HG02943 (cell line): ENCODE measurements around the gene ANKRD36C.
A peak's percentile ranks its signal among the peaks of the same experiment; 100 is the strongest.
"Not testable (repeated sequence)": the region's sequence is repeated elsewhere in the genome, so short reads cannot be mapped to it uniquely, and the experiment has no call there.

Experiments used
- ATAC-seq: cut with Tn5 transposase; IDR thresholded peaks from one replicate; pipeline ENCODE4 v1.9.1; 2021; ENCODE audit warnings: mild to moderate bottlenecking, low read depth, moderate library complexity; ENCODE audit not compliant: unreplicated experiment

Gene ANKRD36C

DNA sequence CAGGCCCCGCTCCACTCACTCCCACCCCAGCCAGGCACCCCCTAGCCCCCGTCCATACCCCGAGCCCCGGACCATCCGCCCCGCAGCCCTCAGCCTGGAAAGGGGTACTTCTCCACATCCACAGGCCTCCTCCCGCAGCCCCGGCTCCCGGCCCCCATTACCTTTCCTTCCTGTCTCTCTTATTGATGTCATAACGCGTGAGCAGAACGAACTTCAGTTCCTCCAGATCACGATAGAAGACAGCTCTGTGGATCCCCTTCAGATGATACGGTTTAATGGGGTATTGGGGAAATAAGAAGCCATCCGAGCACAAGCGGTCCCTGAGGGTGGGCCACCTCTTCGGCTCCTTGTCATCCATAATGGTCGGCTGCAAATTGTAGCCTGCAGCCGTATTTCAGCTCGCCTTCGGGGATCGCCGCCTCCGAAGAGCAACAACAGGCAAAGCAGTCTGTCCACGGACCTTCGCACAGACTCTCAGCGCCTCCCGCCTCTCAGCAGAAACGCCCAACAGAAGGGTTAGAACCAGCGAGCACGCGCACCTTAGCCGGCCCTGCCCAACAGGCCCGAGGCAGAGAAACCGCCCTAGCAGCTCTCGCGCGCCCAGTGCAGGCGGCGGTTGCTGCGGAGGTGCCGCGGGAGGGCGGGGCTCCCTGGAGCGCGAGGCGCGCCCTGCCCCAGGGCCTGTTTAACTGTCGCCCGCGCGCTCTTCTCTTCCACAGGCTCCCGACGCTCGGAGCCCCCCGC lies at the start of gene ANKRD36C:
TSS of gene ANKRD36C (minus strand) at position 474 of the 744 bp plus-strand sequence. CDS start at position 358, 116 bp downstream.
- ATAC-seq: peak; percentile 95

DNA sequence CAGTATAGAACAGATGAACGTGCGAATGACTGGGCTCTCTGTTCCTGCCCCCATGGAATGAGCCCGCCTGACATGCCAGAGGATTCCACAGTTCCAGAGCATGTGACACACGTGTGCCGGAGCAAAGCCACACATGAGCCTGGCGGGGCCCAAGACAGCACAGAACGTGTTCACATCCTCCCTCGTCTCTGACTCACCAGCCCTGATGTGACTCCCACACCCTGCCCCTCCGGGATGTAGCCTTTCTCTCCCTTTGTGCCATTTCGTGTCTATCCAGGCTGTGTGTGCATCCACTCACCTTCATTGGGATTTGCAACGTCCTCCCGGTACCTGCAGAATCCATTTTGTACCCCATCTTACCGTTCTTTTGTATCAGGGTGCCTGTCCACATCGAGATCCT lies 43.9 kb upstream of the ANKRD36C start:
- not testable (repeated sequence) for ATAC-seq

GRCh38 chr2:96034792-96035191 lies 43.2 kb upstream of the ANKRD36C start, which contains the start of gene GPAT2:
Gene GPAT2 (minus strand): TSS chr2:96034916. CDS start chr2:96032359, 2,557 bp downstream.
- ATAC-seq: not testable (repeated sequence)

GRCh38 chr2:96033997-96034396 lies 42.4 kb upstream of the ANKRD36C start:
- ATAC-seq: not testable (repeated sequence)

- ATAC-seq: not testable (repeated sequence)
These were observed 36.2 kb upstream of the ANKRD36C start for GRCh38 chr2:96027725-96028325.

DNA sequence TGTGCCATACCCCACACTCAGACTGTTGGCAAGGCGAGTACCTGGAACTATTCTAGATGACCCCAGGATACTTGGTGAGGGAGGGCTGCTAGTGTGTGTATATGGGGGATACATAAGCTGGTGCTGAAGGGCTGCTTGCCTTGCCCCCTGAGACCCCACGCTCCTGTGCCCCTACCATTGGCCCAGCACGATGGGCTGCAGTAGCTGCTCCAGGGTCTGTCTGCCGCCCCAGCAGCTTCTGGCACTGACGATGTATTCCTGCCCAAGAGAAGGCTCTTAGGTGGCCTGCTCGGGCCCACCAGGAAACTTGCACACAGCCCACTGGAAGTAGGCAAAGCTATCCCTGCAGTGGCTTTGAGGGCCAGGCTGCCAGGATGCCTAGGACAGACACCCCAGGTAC lies 34.1 kb upstream of the ANKRD36C start:
- ATAC-seq: not testable (repeated sequence)

- ATAC-seq: no peak
These were observed 33.5 kb upstream of the ANKRD36C start for GRCh38 chr2:96025194-96025492.

DNA sequence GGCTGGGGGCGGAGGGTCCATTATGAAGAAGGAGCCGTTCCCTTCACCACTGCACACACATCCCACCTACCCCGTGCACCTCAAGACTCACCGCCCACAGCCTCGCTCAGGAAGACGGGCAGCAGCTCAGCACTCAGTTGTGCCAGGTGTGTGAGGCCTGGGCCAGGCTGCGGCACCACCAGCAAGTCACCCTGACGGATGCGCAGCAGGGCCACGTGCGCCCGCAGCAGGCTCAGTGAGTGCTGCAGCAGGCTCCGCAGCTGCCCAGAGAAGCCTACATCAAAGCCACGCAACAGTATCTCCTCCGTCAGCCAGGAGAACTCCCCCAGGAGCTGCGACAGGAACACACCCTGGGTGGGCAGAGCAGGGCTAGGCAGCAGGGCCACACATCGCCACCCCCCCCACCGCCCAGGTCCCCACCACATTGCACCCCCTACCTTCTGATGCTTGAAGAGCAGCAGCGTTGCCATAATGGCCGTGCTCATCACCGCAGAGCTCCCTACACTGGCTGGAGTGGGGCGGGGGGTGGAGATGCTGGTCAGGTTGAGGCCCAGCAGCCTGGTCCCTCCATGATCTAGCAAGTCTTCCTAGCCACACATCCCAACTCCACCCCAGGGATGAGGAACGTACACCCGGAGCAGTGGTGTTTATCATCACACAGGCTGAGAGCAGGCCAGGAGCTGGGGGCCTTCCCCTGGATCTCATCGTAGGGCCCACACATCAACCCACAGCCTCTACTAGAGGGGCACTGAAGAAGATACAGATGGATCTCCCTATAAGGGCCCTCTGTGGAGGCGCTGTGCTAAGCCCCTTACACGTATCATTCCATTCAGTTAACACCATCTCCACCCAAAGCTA lies 32.9 kb upstream of the ANKRD36C start:
- ATAC-seq: no peak

DNA sequence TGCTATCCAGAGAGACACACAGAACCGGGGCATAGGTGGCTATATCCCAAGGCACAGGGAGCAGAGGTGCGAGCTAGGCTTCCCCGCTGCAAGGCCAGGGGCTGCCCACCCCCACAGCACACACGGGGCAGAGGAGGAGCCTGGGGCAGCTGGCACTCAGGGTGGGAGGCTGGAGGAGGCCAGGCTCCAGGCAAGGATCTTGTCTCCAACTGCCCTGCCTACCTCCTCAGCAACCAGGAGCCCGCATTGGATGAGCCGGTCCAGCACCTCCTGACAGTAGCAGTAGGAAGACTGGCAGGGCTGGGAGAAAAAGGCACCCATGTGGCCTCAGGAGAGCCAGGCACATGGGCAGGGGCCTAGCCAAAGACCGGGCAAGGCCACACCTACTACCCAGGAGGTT lies 32.1 kb upstream of the ANKRD36C start:
- ATAC-seq: not testable (repeated sequence)

DNA sequence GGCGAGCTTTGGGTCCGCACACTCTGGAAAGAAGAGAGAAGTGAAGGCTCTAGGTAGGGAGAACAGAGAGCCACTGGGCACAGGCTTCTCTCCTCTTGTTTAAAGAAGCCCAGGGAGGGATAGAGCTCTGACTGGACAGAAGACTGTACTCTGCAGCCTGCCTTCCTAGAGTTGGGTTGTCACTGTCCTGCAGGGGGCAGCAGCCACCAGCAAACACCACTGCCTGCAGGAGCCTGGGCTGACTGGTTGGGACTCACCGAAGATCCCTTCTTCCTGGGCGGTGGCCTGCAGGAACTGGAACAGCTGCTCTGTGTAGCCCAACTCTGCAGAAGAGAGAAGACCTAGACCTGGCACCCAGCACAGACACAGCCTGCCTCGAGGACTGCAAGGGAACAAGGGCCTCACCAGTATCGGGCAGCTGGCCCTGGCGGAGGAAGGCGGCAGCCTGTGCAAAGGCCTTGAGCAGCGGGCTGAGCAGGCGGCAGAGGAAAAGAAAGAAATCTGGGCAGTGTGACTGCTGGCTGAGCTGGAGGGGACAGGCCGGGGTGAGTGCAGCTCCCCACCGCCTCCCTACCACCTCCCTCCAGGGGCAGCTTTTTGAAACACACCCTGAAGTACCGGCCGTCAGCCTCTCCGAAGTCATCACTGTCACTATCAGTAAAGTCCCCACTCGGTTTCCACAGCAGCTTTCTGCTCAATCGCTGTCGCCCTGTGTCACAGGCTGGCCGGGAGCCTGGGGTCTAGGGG lies 31.2 kb upstream of the ANKRD36C start:
- not testable (repeated sequence) for ATAC-seq

DNA sequence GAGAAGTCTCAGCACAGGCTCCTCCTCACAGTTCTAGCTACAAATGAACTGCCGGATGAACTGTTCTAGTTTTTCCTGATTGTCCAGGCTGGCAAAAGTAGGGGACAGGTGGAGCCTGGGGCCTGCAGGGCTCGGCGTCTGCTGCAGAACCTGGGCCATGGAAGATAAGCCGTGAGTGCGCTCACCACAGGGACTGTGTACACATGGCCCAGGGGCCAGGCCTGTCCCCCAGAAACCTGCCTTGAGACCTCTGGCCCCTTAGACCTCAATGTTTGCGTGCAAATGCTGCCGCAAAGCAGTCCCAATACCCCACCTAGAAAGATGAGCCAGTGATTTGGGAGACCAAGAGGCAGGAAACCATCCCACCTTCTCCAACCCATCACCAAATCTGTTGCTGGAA lies 30.5 kb upstream of the ANKRD36C start:
- not testable (repeated sequence) for ATAC-seq

DNA sequence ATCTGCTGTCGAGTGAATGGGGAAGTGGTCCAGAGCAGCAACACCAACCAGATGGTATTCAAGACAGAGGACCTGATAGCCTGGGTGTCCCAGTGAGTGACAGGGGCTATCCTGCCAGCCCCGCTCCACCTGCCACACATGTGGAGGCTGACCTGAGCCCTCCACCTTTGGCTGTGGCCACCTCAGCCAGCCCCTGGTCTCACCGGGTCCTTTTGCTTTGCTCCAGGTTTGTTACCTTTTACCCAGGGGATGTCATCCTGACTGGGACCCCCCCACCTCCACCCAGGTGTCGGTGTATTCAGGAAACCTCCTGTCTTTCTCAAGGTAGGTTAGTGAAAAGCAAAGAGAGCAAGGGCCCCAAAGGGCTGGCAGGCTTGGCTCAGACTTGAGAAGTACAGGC lies 29.5 kb upstream of the ANKRD36C start:
- ATAC-seq: not testable (repeated sequence)

GRCh38 chr2:96019909-96020590 lies 28.4 kb upstream of the ANKRD36C start:
- not testable (repeated sequence) for ATAC-seq

DNA sequence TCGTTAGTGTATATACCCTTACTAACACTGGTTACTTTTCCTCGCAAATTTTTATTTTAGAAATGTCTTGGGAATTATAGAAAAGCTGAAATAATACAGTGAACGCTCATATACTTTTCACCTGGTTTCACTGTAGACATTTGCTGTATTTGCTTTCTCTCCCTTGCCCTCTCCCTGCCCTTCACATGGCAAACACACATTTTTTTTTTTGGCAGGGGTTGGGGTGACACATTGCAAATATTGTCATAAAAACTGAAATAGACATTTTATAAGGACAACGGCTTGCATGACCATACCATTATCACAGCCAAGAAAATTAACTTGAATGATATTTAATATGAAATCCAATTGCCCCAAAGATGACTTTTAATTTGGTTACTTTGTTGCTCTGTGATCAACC lies 24.7 kb upstream of the ANKRD36C start:
- not testable (repeated sequence) for ATAC-seq

DNA sequence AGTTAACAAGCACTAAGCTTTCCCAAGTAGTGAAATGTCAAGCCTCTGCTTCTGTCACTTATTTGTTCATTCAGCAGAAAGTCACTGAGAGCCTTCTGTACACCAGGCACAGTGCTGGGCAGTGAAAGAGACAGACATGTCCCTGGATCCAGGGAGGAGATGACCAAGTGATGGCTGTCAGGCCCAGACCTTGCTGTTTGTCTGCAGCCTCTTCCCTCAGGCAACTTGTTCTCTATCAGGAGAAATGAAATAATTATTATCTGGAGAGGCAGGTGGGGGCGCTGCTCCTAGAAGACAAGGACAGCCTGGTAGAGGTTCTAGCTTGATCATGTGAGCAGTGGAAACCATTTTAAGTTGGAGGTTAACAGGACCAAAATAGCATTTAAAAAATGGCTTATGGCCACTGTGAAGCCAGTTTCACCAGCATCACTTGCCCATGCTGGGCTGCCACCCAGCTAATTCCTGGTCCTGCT lies 21.2 kb upstream of the ANKRD36C start:
- not testable (repeated sequence) for ATAC-seq

DNA sequence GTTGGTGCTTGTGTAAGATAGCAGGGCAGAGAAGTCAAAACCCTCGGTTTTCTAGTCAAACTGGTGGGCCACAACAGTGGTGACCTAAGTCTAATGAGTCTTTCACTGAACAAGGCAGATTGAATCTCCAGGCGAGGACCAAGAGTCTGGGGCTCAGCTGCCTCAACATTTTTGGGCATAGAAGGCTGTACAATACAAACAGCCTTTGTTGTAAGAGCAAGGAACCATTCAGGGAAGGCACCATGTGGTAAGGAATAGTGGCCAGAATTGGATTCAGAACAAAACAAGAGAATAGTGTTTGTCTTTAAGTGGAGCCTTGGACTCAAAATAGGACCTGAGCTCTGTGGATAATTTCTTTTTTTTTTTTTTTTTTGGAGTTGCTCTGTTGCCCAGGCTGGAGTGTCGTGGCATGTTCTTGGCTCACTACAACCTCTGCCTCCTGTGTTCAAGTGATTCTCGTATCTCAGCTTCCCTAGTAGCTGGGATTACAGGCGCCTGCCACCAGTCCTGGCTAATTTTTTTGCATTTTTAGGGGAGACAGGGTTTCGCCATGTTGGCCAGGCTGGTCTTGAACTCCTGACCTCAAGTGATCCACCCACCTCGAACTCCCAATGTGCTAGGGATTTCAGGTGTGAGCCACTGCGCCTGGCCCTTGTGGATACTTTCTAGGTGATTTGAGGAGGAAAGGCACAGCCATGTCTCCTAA lies 20.6 kb upstream of the ANKRD36C start:
- not testable (repeated sequence) for ATAC-seq

- not testable (repeated sequence) for ATAC-seq
These were observed 19.5 kb upstream of the ANKRD36C start for GRCh38 chr2:96011129-96011455.

GRCh38 chr2:96010320-96011128 lies 18.9 kb upstream of the ANKRD36C start:
- peak; percentile 97 for ATAC-seq
